ENCODE results near the gene SYNGR2.

Gene SYNGR2

DNA sequence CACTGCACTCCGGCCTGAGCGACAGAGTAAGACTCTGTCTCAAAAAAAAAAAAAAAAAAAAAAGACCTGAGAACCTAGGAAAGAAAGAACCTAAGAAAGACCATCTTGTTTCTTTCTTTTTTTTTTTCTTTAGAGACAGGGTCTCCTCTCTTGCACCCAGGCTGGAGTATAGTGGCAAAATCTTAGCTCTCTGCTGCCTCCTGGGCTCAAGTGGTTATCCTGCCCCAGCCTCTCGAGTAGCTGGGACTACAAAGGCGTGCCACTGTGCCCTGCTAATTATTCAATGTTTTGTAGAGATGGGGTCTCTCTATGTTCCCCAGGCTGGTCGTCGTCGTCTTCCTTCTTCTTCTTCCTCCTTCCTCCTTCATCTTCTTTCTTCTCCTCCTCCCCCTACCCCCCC is 37.9 kb downstream of the SYNGR2 start:
- DNase-seq = no peak

GRCh38 chr17:78208486-78208885 is 40.1 kb downstream of the SYNGR2 start:
- no peak for DNase-seq

DNA sequence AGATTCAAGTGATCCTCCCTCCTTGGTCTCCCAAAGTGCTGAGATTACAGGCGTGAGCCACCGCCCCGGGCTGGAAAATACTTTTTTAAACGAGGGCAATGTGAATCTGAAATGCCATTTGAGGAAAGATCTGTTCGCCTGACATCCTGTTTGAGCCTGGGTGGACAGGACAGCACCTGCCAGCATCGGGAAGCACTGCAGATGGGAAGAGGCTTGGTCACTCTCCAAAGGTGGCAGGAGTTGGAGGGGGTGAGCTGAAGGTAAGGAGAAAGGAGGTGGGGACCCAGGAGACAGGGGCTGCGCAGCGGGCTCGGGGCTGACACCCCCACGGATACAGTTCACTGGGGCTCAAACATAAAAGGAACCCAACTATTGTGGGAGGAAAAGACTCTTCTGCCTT is 41.7 kb downstream of the SYNGR2 start:
- no peak for DNase-seq

DNA sequence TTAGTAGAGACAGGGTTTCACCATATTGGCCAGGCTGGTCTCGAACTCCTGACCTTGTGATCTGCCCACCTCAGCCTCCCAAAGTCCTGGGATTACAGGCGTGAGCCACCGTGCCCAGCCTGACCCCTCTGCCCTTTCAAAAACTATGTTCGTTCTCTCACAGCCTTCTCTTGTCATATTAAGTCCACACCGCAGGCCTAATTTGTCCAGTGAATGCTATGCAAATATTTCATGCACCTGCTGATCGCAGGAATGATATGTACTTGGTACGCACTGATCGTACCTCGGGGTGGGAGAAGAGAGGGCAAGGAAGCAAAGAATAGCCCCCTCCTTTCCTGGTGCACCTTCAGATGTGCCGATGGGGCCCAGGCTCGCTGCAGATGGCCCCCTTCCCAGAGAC is 42.7 kb downstream of the SYNGR2 start:
- DNase-seq = no peak

- DNase-seq = peak; percentile 95
These were observed 45.8 kb downstream of the SYNGR2 start, which contains the start of gene BIRC5 for GRCh38 chr17:78214016-78214705. Gene BIRC5 (plus strand): TSS chr17:78214253. CDS start chr17:78214317, 64 bp downstream.

GRCh38 chr17:78214706-78215061 is 46.3 kb downstream of the SYNGR2 start:
- DNase-seq = no peak

DNA sequence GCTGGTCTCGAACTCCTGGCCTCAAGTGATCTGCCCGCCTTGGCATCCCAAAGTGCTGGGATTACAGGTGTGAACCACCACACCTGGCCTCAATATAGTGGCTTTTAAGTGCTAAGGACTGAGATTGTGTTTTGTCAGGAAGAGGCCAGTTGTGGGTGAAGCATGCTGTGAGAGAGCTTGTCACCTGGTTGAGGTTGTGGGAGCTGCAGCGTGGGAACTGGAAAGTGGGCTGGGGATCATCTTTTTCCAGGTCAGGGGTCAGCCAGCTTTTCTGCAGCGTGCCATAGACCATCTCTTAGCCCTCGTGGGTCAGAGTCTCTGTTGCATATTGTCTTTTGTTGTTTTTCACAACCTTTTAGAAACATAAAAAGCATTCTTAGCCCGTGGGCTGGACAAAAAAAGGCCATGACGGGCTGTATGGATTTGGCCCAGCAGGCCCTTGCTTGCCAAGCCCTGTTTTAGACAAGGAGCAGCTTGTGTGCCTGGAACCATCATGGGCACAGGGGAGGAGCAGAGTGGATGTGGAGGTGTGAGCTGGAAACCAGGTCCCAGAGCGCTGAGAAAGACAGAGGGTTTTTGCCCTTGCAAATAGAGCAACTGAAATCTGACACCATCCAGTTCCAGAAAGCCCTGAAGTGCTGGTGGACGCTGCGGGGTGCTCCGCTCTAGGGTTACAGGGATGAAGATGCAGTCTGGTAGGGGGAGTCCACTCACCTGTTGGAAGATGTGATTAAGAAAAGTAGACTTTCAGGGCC is 51.2 kb downstream of the SYNGR2 start:
- DNase-seq = no peak

Data from suppressor macrophage treated with lipopolysaccharide for 4 hours (primary cell).